ENCODE results near the gene FOSB.
"Not testable (repeated sequence)": the region's sequence is repeated elsewhere in the genome, so short reads cannot be mapped to it uniquely, and the experiment has no call there.

The FOSB gene

GRCh38 chr19:45506989-45507871 is 39.4 kb downstream of the FOSB start, which contains the start of gene VASP:
Gene VASP, plus strand, starts transcription at chr19:45507479. Its CDS starts 293 bp downstream, at chr19:45507772.
- DNase-seq: no peak

- DNase-seq: no peak
These were observed 40.1 kb downstream of the FOSB start for GRCh38 chr19:45507872-45508416.

- no peak for DNase-seq
These were observed 40.6 kb downstream of the FOSB start for GRCh38 chr19:45508417-45508860.

GRCh38 chr19:45508861-45509691 is 41.3 kb downstream of the FOSB start:
- DNase-seq: no peak

GRCh38 chr19:45509692-45510015 is 41.9 kb downstream of the FOSB start:
- no peak for DNase-seq

GRCh38 chr19:45510352-45510751 is 42.6 kb downstream of the FOSB start:
- DNase-seq: not testable (repeated sequence)

GRCh38 chr19:45511074-45511473 is 43.3 kb downstream of the FOSB start:
- no peak for DNase-seq

- no peak for DNase-seq
These were observed 45.2 kb downstream of the FOSB start for GRCh38 chr19:45512881-45513483.

- DNase-seq: no peak
These were observed 46.7 kb downstream of the FOSB start for GRCh38 chr19:45514376-45515051.

- no peak for DNase-seq
These were observed 47.4 kb downstream of the FOSB start for GRCh38 chr19:45515081-45515624.

- DNase-seq: no peak
These were observed 48.1 kb downstream of the FOSB start for GRCh38 chr19:45515807-45516401.

GRCh38 chr19:45517238-45517637 is 49.4 kb downstream of the FOSB start:
- no peak for DNase-seq

GRCh38 chr19:45517641-45518468 is 50.1 kb downstream of the FOSB start:
- DNase-seq: no peak

GRCh38 chr19:45518469-45518826 is 50.7 kb downstream of the FOSB start:
- no peak for DNase-seq

GRCh38 chr19:45522010-45522941 is 54.5 kb downstream of the FOSB start:
- no peak for DNase-seq

- no peak for DNase-seq
These were observed 56.0 kb downstream of the FOSB start for GRCh38 chr19:45523642-45524256.

GRCh38 chr19:45524575-45525129 is 56.9 kb downstream of the FOSB start:
- DNase-seq: no peak
